Loucy (cell line): ENCODE measurements around the gene EIF4G3.

ENCODE experiments used
- H2AFZ ChIP-seq: fragments of 200-600 bp; sonication (generic); 2 replicates; pipeline ENCODE4 v1.6.0; 2016; ENCODE audit warnings: antibody characterized with exemption, mild to moderate bottlenecking, low read length, moderate library complexity
- H3F3A ChIP-seq: fragments of 200-600 bp; 2 replicates; pipeline ENCODE4 v1.6.0; 2016; ENCODE audit warnings: antibody characterized with exemption, low read depth, mild to moderate bottlenecking
- H3K27me3 ChIP-seq: fragments of 200-600 bp; sonication (generic); 2 replicates; pipeline ENCODE4 v1.6.1; 2014; ENCODE audit warnings: low read length, mild to moderate bottlenecking; ENCODE audit not compliant: insufficient read depth, poor library complexity, severe bottlenecking
- H3K36me3 ChIP-seq: fragments of 200-600 bp; sonication (generic); 2 replicates; pipeline ENCODE4 v1.6.1; 2016; ENCODE audit warnings: low read length; ENCODE audit not compliant: insufficient read depth
- H3K4me1 ChIP-seq: fragments of 200-600 bp; sonication (generic); 2 replicates; pipeline ENCODE4 v1.5.1; 2014; ENCODE audit warnings: low read length, mild to moderate bottlenecking; ENCODE audit not compliant: insufficient read depth, poor library complexity, severe bottlenecking
- H3K4me2 ChIP-seq: fragments of 200-600 bp; sonication (generic); 2 replicates; pipeline ENCODE4 v1.6.0; 2014; ENCODE audit warnings: antibody characterized with exemption, low read length, low read depth, mild to moderate bottlenecking; ENCODE audit not compliant: poor library complexity, severe bottlenecking
- H3K4me3 ChIP-seq: fragments of 200-600 bp; sonication (generic); 2 replicates; pipeline ENCODE4 v1.5.1; 2014; ENCODE audit warnings: low read length, mild to moderate bottlenecking, mixed read lengths; ENCODE audit not compliant: poor library complexity, severe bottlenecking
- H3K79me2 ChIP-seq: fragments of 200-600 bp; sonication (generic); 2 replicates; pipeline ENCODE4 v1.6.1; 2014; ENCODE audit warnings: low read length; ENCODE audit not compliant: insufficient read depth
- H3K9ac ChIP-seq: fragments of 200-600 bp; sonication (generic); 2 replicates; pipeline ENCODE4 v1.6.0; 2014; ENCODE audit warnings: mild to moderate bottlenecking, low read depth, low read length, moderate library complexity; ENCODE audit not compliant: poor library complexity, severe bottlenecking
- H3K9me2 ChIP-seq: fragments of 200-600 bp; sonication (generic); replicated peaks from 2 replicates; pipeline ENCODE4 v1.6.1; 2016; ENCODE audit warnings: low read depth, low read length, mixed read lengths
- H3K9me3 ChIP-seq: fragments of 200-600 bp; sonication (generic); 2 replicates; pipeline ENCODE4 v1.6.1; 2014; ENCODE audit warnings: mild to moderate bottlenecking, antibody characterized with exemption, low read length, low read depth; ENCODE audit not compliant: insufficient read depth
- H4K20me1 ChIP-seq: fragments of 200-600 bp; sonication (generic); 2 replicates; pipeline ENCODE4 v1.6.0; 2014; ENCODE audit warnings: antibody characterized with exemption, low read length, mild to moderate bottlenecking; ENCODE audit not compliant: insufficient read depth, poor library complexity, severe bottlenecking
- CTCF ChIP-seq: fragments of 200-600 bp; sonication (generic); conservative IDR thresholded peaks from 2 replicates; pipeline ENCODE4 v1.5.1; 2014; ENCODE audit warnings: mild to moderate bottlenecking, antibody characterized with exemption, low read length
- EZH2phosphoT487 ChIP-seq: fragments of 200-600 bp; IDR thresholded peaks from 2 replicates; pipeline ENCODE4 v1.6.1; 2018; ENCODE audit warnings: antibody characterized with exemption, mild to moderate bottlenecking, moderate library complexity, borderline replicate concordance

EIF4G3 gene

GRCh38 chr1:20847611-20848080 lies 329.1 kb downstream of the EIF4G3 start:
- no peak overlapping the region for H2AFZ ChIP-seq
- H3K79me2 ChIP-seq: no peaks in the 10 kb centered on the region
- H3K9me3 ChIP-seq: no peaks in the 10 kb centered on the region
- H4K20me1 ChIP-seq: no peaks in the 10 kb centered on the region
- no peaks in the 10 kb centered on the region for H3K9me2 ChIP-seq
- no peak overlapping the region for H3K9ac ChIP-seq
- no peaks in the 10 kb centered on the region for H3K27me3 ChIP-seq
- no peaks in the 10 kb centered on the region for H3F3A ChIP-seq
- no peak overlapping the region for H3K4me2 ChIP-seq
- TF ChIP-seq CTCF (no peak), EZH2phosphoT487 (no peak)
- peaks cover 22% of the 10 kb centered on the region; the same call in 1 of the 2 replicates for H3K36me3 ChIP-seq
- H3K4me1 ChIP-seq: no peaks in the 10 kb centered on the region
- no peak overlapping the region for H3K4me3 ChIP-seq

- no peaks in the 10 kb centered on the region for H4K20me1 ChIP-seq
- H3K9ac ChIP-seq: no peak overlapping the region
- H2AFZ ChIP-seq: no peak overlapping the region
- H3K4me1 ChIP-seq: no peaks in the 10 kb centered on the region
- TF ChIP-seq CTCF (no peak), EZH2phosphoT487 (no peak)
- no peaks in the 10 kb centered on the region for H3F3A ChIP-seq
- H3K27me3 ChIP-seq: no peaks in the 10 kb centered on the region
- H3K4me2 ChIP-seq: no peak overlapping the region
- no peaks in the 10 kb centered on the region for H3K79me2 ChIP-seq
- H3K9me2 ChIP-seq: no peaks in the 10 kb centered on the region
- no peaks in the 10 kb centered on the region for H3K9me3 ChIP-seq
- no peak overlapping the region for H3K4me3 ChIP-seq
- H3K36me3 ChIP-seq: peaks cover 22% of the 10 kb centered on the region; the same call in 1 of the 2 replicates
Measured at GRCh38 chr1:20846461-20847374, 330.0 kb downstream of the EIF4G3 start.

- Histone ChIP-seq H3K4me2 (no peak overlapping the region), H4K20me1 (no peaks in the 10 kb centered on the region), H3K79me2 (no peaks in the 10 kb centered on the region), H3F3A (no peaks in the 10 kb centered on the region), H3K9me2 (no peaks in the 10 kb centered on the region), H3K9ac (no peak overlapping the region), H3K9me3 (no peaks in the 10 kb centered on the region), H3K4me1 (no peaks in the 10 kb centered on the region), H3K4me3 (no peak overlapping the region), H3K27me3 (no peaks in the 10 kb centered on the region), H2AFZ (no peak overlapping the region), H3K36me3 (no peaks in the 10 kb centered on the region)
- TF ChIP-seq EZH2phosphoT487 (no peak), CTCF (no peak)
Measured at GRCh38 chr1:20840731-20841130, 336.0 kb downstream of the EIF4G3 start.
